ENCODE measurements around the gene GEMIN5. TPM values are rescaled to one million over a fixed set of nuclear protein-coding genes. Genes with fewer than 3 reads are reported as not detected.

The GEMIN5 gene
- total RNA-seq, 1 experiment from 2014 or later, result 29.5 TPM

- Histone ChIP-seq H3K4me1 (ENCODE audit: control insufficient read depth, insufficient read depth, low read length) (peaks cover 10% of the 10 kb centered on the region), H3K36me3 (ENCODE audit: control insufficient read depth, insufficient read depth, low read length) (peaks cover 25% of the 10 kb centered on the region), H3K4me3 (ENCODE audit: low read depth in 2 of 2, low read length in 2 of 2) (no peak overlapping the region), H3K27me3 (ENCODE audit: control insufficient read depth, insufficient read depth, low read length) (no peaks in the 10 kb centered on the region), H3K27ac (ENCODE audit: low read length) (no peak overlapping the region), H3K9me3 (ENCODE audit: control insufficient read depth, insufficient read depth, low read depth, low read length) (no peaks in the 10 kb centered on the region)
- in situ Hi-C loops (cut with HindIII; ENCODE audit: low pct_unique_long_range_greater_than_20kb, low sequenced_read_pairs), result no loop called here
- no peak for TF ChIP-seq CTCF (IDR thresholded peaks at IDR 0.05)
- TF ChIP-seq REST (IDR thresholded peaks at IDR 0.05; ENCODE audit: insufficient read depth in 1 of 2, low read depth in 2 of 2, low read length in 1 of 2), result no peak
- no peak for TF ChIP-seq POLR2AphosphoS5 (IDR thresholded peaks at IDR 0.05; ENCODE audit: low read depth, low read length)
- TF ChIP-seq TCF7L2 (IDR thresholded peaks at IDR 0.05; ENCODE audit: low read depth, low read length), result no peak
- TF ChIP-seq SIN3A (IDR thresholded peaks at IDR 0.05; ENCODE audit: borderline replicate concordance, insufficient read depth, low read depth, low read length), result no peak
- ATAC-seq (no peak), DNase-seq (ENCODE audit: low read depth, low spot score) (no peak)
- intact Hi-C loops (cut with micrococcal nuclease; ENCODE audit: unreplicated experiment), result no loop called here
- BruUV-seq (replicated peaks), result no TSS peak
- CTCF ChIA-PET, result no interaction called here
- POLR2A ChIA-PET, result no interaction called here
Observed at GRCh38 chr5:154934881-154935280, 3.1 kb downstream of the GEMIN5 start.

GRCh38 chr5:154933537-154933936 is 4.5 kb downstream of the GEMIN5 start:
- intact Hi-C loops (cut with micrococcal nuclease; ENCODE audit: unreplicated experiment), result no loop called here

More at GRCh38 chr5:154933537-154933936, 4.5 kb downstream of the GEMIN5 start:
- no peak for TF ChIP-seq REST (IDR thresholded peaks at IDR 0.05; ENCODE audit: insufficient read depth in 1 of 2, low read depth in 2 of 2, low read length in 1 of 2)
- no peak for TF ChIP-seq POLR2AphosphoS5 (IDR thresholded peaks at IDR 0.05; ENCODE audit: low read depth, low read length)
- TF ChIP-seq CTCF (IDR thresholded peaks at IDR 0.05), result no peak
- TF ChIP-seq SIN3A (IDR thresholded peaks at IDR 0.05; ENCODE audit: borderline replicate concordance, insufficient read depth, low read depth, low read length), result no peak
- no peak for TF ChIP-seq TCF7L2 (IDR thresholded peaks at IDR 0.05; ENCODE audit: low read depth, low read length)
- POLR2A ChIA-PET, result no interaction called here
- Histone ChIP-seq H3K4me3 (ENCODE audit: low read depth in 2 of 2, low read length in 2 of 2) (no peak overlapping the region), H3K4me1 (ENCODE audit: control insufficient read depth, insufficient read depth, low read length) (peaks cover 7% of the 10 kb centered on the region; the same call in 1 of the 2 replicates), H3K27ac (ENCODE audit: low read length) (no peak overlapping the region), H3K36me3 (ENCODE audit: control insufficient read depth, insufficient read depth, low read length) (peaks cover 25% of the 10 kb centered on the region), H3K27me3 (ENCODE audit: control insufficient read depth, insufficient read depth, low read length) (no peaks in the 10 kb centered on the region), H3K9me3 (ENCODE audit: control insufficient read depth, insufficient read depth, low read depth, low read length) (no peaks in the 10 kb centered on the region)
- in situ Hi-C loops (cut with HindIII; ENCODE audit: low pct_unique_long_range_greater_than_20kb, low sequenced_read_pairs), result no loop called here
- no TSS peak for BruUV-seq (replicated peaks)
- CTCF ChIA-PET, result no interaction called here
- ATAC-seq (no peak), DNase-seq (ENCODE audit: low read depth, low spot score) (no peak)

All from Panc1 (cell line).